Hepatocyte (in vitro differentiated cells): ENCODE results near the gene KDM4D.

Experiments used
- CTCF ChIP-seq: fragments of 200-600 bp; sonication (generic); IDR thresholded peaks from 2 replicates; pipeline ENCODE4 v1.5.1; 2016; ENCODE audit warnings: antibody characterized with exemption, mild to moderate bottlenecking; ENCODE audit not compliant: poor library complexity
- EZH2 ChIP-seq: fragments of 200-600 bp; sonication (generic); IDR thresholded peaks from 2 replicates; pipeline ENCODE4 v1.6.1; 2016; ENCODE audit warnings: antibody characterized with exemption, mild to moderate bottlenecking, borderline replicate concordance

DNA sequence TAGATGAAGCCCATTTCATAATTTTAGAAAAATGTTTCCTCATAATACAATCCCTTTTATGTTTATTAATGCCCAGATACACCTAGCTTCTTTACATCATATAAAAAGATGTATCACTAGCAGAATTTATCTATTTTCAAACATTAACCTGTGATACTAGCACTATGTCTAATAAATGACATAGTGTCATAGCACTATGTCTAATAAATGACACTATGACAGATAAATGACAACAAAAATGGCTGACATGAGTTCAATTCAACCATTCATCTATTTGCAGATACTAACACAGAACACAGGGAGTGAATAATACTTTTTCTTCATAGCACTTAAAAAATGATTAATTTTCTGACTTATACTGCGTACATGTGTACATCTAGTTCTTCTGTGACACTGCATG lies 32.1 kb downstream of the KDM4D start:
- TF ChIP-seq CTCF = no peak
- TF ChIP-seq EZH2 = no peak
